Upper lobe of left lung (tissue), 6 donors: Measurements from ENCODE around the gene CAB39L. TPM values are rescaled to one million over a fixed set of nuclear protein-coding genes. Genes with fewer than 3 reads are reported as not detected.

ENCODE experiments used
- ATAC-seq, 2 donors: fragments of 200-7000 bp; cut with Tn5 transposase; one replicate each; pipeline ENCODE4 v1.9.1; 2022; ENCODE audit warnings: mild to moderate bottlenecking in 2 of 2, moderate library complexity in 2 of 2; ENCODE audit not compliant: low FRiP score in 2 of 2
- DNase-seq, 2 donors: peaks; one replicate each; pipeline ENCODE4 v3.0.0-alpha.2; 2019 to 2020
- H3K27ac ChIP-seq, 4 donors: fragments of 200-600 bp; sonication (generic); one replicate each; pipeline ENCODE4 v1.5.1; 2016 to 2019
- H3K27me3 ChIP-seq, 4 donors: fragments of 200-600 bp; sonication (generic); one replicate each; pipeline ENCODE4 v1.5.1; 2017 to 2019
- H3K36me3 ChIP-seq, 4 donors: fragments of 200-600 bp; sonication (generic); one replicate each; pipeline ENCODE4 v1.5.1; 2016 to 2019
- H3K4me1 ChIP-seq, 4 donors: fragments of 200-600 bp; sonication (generic); one replicate each; pipeline ENCODE4 v1.5.1; 2018 to 2019
- H3K4me3 ChIP-seq, 4 donors: fragments of 200-600 bp; sonication (generic); one replicate each; pipeline ENCODE4 v1.5.1; 2017 to 2019; ENCODE audit warnings: mild to moderate bottlenecking in 2 of 4, moderate library complexity in 1 of 4
- H3K9me3 ChIP-seq, 4 donors: fragments of 200-600 bp; sonication (generic); one replicate each; pipeline ENCODE4 v1.5.1; 2018 to 2019
- EP300 ChIP-seq, 4 donors: sonication (generic); formaldehyde crosslinking; IDR thresholded peaks; one replicate each; pipeline ENCODE4 v1.5.1; 2017; ENCODE audit warnings: antibody characterized with exemption in 4 of 4, control low read depth in 2 of 4
- POLR2A ChIP-seq, 4 donors: fragments of 450-650 bp; IDR thresholded peaks; one replicate each; pipeline ENCODE4 v1.5.1; 2016 to 2017; ENCODE audit warnings: antibody characterized with exemption in 4 of 4, mild to moderate bottlenecking in 2 of 4
- POLR2AphosphoS5 ChIP-seq, 2 donors: sonication (generic); formaldehyde crosslinking; IDR thresholded peaks; one replicate each; pipeline ENCODE4 v1.5.1; 2017; ENCODE audit warnings: antibody characterized with exemption in 2 of 2
- WGBS, 2 donors: methylation state at CpG; one replicate each; pipeline ENCODE4 v1.1.5; 2017 to 2018; 5-methylcytosine and 5-hydroxymethylcytosine counted together
- total RNA-seq, 6 donors: library from RNA; depleted of rRNA in 4 of 6; stranded (reverse); fragments of >200 nt in 4 of 6; gene quantifications; one replicate each; pipeline versions ENCODE4 v1.1.0 to v1.2.1, GENCODE V29; 2016 to 2021
- TF ChIP-seq, protein P1 (sequence below), 6 experiments: fragments of 450-650 bp in 4 of 6; fragments of 200-600 bp in 2 of 6; sonication (generic) in 2 of 6; IDR thresholded peaks; one replicate each; pipeline ENCODE4 v1.5.1; 2016 to 2019; ENCODE audit warnings: antibody characterized with exemption in 6 of 6
- donor health status: DM: no; HTN: no; CAD: no; lungs with moderate emphysema.
- donor health status: DM: no; HTN: yes; CAD: no; lungs with severe emphysema.

The CAB39L gene
- total RNA-seq, 6 donors from 2014 or later = 12.5 to 49.2 (median 19.5) TPM

DNA sequence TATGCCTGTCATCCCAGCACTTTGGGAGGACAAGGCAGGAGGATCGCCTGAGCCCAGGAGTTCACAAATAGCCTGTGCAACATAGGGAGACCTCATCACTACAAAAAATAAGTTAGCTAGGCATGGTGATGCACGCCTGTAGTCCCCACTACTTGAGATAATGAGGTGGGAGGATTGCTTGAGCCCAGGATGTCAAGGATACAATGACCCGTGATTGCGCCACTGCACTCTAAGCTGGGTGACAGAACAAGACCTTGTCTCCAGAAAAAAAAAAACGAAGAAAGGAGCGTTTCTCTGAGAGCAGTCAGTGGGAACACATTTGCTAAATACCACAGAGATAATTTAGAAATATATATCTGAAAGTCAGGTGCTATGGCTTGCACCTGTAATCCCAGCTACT is 184.3 kb downstream of the CAB39L start:
- 86 to 90% methylated on average over 6 of the region's 6 CpGs for WGBS, 2 donors
- Histone ChIP-seq H3K4me1 (no peaks in the 10 kb centered on the region), H3K9me3 (no peaks in the 10 kb centered on the region), H3K36me3 (peaks cover 7 to 66% (median 30%) of the 10 kb centered on the region in 4 donors), H3K27me3 (no peaks in the 10 kb centered on the region), H3K4me3 (no peak overlapping the region), H3K27ac (no peak overlapping the region)
- TF ChIP-seq POLR2A (IDR thresholded peaks at IDR 0.05) = no peak
- TF ChIP-seq EP300 (IDR thresholded peaks at IDR 0.05) = no peak
- TF ChIP-seq, protein P1, sequence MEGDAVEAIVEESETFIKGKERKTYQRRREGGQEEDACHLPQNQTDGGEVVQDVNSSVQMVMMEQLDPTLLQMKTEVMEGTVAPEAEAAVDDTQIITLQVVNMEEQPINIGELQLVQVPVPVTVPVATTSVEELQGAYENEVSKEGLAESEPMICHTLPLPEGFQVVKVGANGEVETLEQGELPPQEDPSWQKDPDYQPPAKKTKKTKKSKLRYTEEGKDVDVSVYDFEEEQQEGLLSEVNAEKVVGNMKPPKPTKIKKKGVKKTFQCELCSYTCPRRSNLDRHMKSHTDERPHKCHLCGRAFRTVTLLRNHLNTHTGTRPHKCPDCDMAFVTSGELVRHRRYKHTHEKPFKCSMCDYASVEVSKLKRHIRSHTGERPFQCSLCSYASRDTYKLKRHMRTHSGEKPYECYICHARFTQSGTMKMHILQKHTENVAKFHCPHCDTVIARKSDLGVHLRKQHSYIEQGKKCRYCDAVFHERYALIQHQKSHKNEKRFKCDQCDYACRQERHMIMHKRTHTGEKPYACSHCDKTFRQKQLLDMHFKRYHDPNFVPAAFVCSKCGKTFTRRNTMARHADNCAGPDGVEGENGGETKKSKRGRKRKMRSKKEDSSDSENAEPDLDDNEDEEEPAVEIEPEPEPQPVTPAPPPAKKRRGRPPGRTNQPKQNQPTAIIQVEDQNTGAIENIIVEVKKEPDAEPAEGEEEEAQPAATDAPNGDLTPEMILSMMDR (IDR thresholded peaks at IDR 0.05) = no peak
- TF ChIP-seq POLR2AphosphoS5 (IDR thresholded peaks at IDR 0.05) = no peak
- no peak for DNase-seq
- no peak for ATAC-seq

Other genes with a start within 250 kb of the CAB39L start
- gene MLNR, start 223.7 kb downstream of the CAB39L start, total RNA-seq = under 1 TPM in 2 of 6 donors, not detected in 4; 0.30 to 0.49 TPM
- gene CDADC1, start 196.1 kb downstream of the CAB39L start, total RNA-seq = 10 to 100 TPM in 4 of 6 donors, 1 to 10 TPM in 2; 4.2 to 16.4 (median 10.6) TPM
- gene SETDB2, start 210 bp upstream of the CAB39L start, total RNA-seq = 10 to 100 TPM in 4 of 6 donors, 1 to 10 TPM in 2; 5.0 to 17.8 (median 14.1) TPM
- 10 to 100 TPM; 27.1 to 89.1 (median 39.3) TPM for gene PHF11, start 51.9 kb upstream of the CAB39L start, total RNA-seq
- gene RCBTB1, start 141.5 kb upstream of the CAB39L start, total RNA-seq = 10 to 100 TPM; 12.6 to 23.5 (median 18.0) TPM
- 1 to 10 TPM; 1.4 to 8.4 (median 4.9) TPM for gene ARL11, start 184.4 kb upstream of the CAB39L start, total RNA-seq
- 10 to 100 TPM; 26.2 to 82.3 (median 54.8) TPM for gene EBPL, start 247.4 kb upstream of the CAB39L start, total RNA-seq